Trophoblast cell (in vitro differentiated cells and primary cell): ENCODE results near the gene BIRC6.
A peak's percentile ranks its signal among the peaks of the same experiment; 100 is the strongest.

Experiments
- DNase-seq, 2 donors: peaks; one replicate each; pipeline ENCODE4 v3.0.0-alpha.2; 2016
- H2AFZ ChIP-seq: 2 replicates; pipeline ENCODE4 v1.6.1; 2013; ENCODE audit warnings: low read length, moderate library complexity, mild to moderate bottlenecking; ENCODE audit not compliant: insufficient read depth, poor library complexity
- H2AK5ac ChIP-seq: 2 replicates; pipeline ENCODE4 v1.6.1; 2013; ENCODE audit warnings: mild to moderate bottlenecking, low read length
- H2BK120ac ChIP-seq: 2 replicates; pipeline ENCODE4 v1.6.1; 2013; ENCODE audit warnings: low read length, mild to moderate bottlenecking, moderate library complexity; ENCODE audit not compliant: insufficient read depth, poor library complexity
- H2BK12ac ChIP-seq: 2 replicates; pipeline ENCODE4 v1.6.1; 2013; ENCODE audit warnings: mild to moderate bottlenecking, low read length, moderate library complexity
- H2BK5ac ChIP-seq: 2 replicates; pipeline ENCODE4 v1.6.1; 2013; ENCODE audit warnings: low read length, low read depth, moderate library complexity, mild to moderate bottlenecking; ENCODE audit not compliant: poor library complexity
- H3K14ac ChIP-seq: 2 replicates; pipeline ENCODE4 v1.6.1; 2013; ENCODE audit warnings: mild to moderate bottlenecking, low read length
- H3K18ac ChIP-seq: 2 replicates; pipeline ENCODE4 v1.6.1; 2013; ENCODE audit warnings: mild to moderate bottlenecking, low read length
- H3K23ac ChIP-seq: 2 replicates; pipeline ENCODE4 v1.6.1; 2013; ENCODE audit warnings: low read length
- H3K27ac ChIP-seq: 2 replicates; pipeline ENCODE4 v1.5.1; 2013; ENCODE audit warnings: low read depth, mild to moderate bottlenecking, inconsistent platforms, low read length, moderate library complexity
- H3K27me3 ChIP-seq: 2 replicates; pipeline ENCODE4 v1.6.1; 2013; ENCODE audit warnings: inconsistent platforms, mild to moderate bottlenecking, low read length, moderate library complexity; ENCODE audit not compliant: insufficient read depth
- H3K36me3 ChIP-seq, 2 experiments: 1 replicate in 1 of 2; 2 replicates in 1 of 2; pipeline ENCODE4 v1.6.1; 2013; ENCODE audit warnings: low read length in 2 of 2, mild to moderate bottlenecking in 2 of 2, moderate library complexity in 1 of 2; ENCODE audit not compliant: insufficient read depth in 2 of 2, control insufficient read depth in 1 of 2
- H3K4ac ChIP-seq: 2 replicates; pipeline ENCODE4 v1.6.1; 2013; ENCODE audit warnings: low read depth, mild to moderate bottlenecking, low read length, moderate library complexity
- H3K4me1 ChIP-seq, 2 experiments: 1 replicate in 1 of 2; 2 replicates in 1 of 2; pipeline ENCODE4 v1.6.1; 2013; ENCODE audit warnings: low read length in 2 of 2, mild to moderate bottlenecking in 2 of 2, moderate library complexity in 1 of 2; ENCODE audit not compliant: insufficient read depth in 2 of 2, control insufficient read depth in 1 of 2
- H3K4me2 ChIP-seq: 2 replicates; pipeline ENCODE4 v1.6.1; 2013; ENCODE audit warnings: inconsistent platforms, mild to moderate bottlenecking, low read length, moderate library complexity
- H3K4me3 ChIP-seq: 2 replicates; pipeline ENCODE4 v1.5.1; 2013; ENCODE audit warnings: mild to moderate bottlenecking, low read depth, low read length, inconsistent platforms
- H3K79me1 ChIP-seq: one replicate; pipeline ENCODE4 v1.6.1; 2013; ENCODE audit warnings: low read length
- H3K79me2 ChIP-seq: 2 replicates; pipeline ENCODE4 v1.6.1; 2013; ENCODE audit warnings: low read length, mild to moderate bottlenecking; ENCODE audit not compliant: control insufficient read depth, insufficient read depth, poor library complexity
- H3K9ac ChIP-seq: 2 replicates; pipeline ENCODE4 v1.6.1; 2013; ENCODE audit warnings: mild to moderate bottlenecking, low read length
- H3K9me3 ChIP-seq: 2 replicates; pipeline ENCODE4 v1.6.1; 2013; ENCODE audit warnings: low read depth, mild to moderate bottlenecking, control low read depth, inconsistent platforms, low read length; ENCODE audit not compliant: insufficient read depth
- H4K12ac ChIP-seq: 2 replicates; pipeline ENCODE4 v1.6.1; 2013; ENCODE audit warnings: low read depth, mild to moderate bottlenecking, low read length, moderate library complexity
- H4K8ac ChIP-seq: 2 replicates; pipeline ENCODE4 v1.6.1; 2013; ENCODE audit warnings: low read depth, mild to moderate bottlenecking, low read length, moderate library complexity
- H4K91ac ChIP-seq: one replicate; pipeline ENCODE4 v1.6.1; 2013; ENCODE audit warnings: low read depth, mild to moderate bottlenecking, low read length, moderate library complexity
- WGBS: extraction: QIAGEN DNeasy Blood & Tissue Kit; methylation state at CpG from one replicate; pipeline ENCODE4 v1.1.7; 2013; ENCODE audit warnings: missing lambda C conversion rate; ENCODE audit not compliant: insufficient read length, insufficient coverage; ENCODE audit errors: extremely low coverage; 5-methylcytosine and 5-hydroxymethylcytosine counted together

Gene BIRC6

DNA sequence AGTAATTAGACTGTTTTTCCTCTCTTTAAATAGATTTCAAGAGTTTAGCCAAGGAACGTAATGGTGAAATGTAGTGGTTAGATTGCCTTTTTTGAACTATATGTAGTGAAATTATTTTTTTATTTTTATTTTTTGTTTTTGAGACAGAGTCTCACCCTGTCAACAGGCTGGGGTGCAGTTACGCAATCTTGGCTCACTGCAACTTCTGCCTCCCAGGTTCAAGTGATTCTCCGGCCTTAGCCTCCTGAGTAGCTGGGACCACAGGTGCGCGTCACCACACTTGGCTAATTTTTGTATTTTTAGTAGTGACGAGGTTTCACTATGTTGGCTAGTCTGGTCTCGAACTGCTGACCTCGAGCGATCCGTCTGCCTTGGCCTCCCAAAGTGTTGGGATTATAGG, 60.8 kb downstream of the BIRC6 start:
- Histone ChIP-seq H3K23ac (no peak overlapping the region), H3K4me2 (no peak overlapping the region), H2BK12ac (no peak overlapping the region), H4K8ac (no peak overlapping the region), H3K79me1 (no peaks in the 10 kb centered on the region), H3K27me3 (no peaks in the 10 kb centered on the region), H4K12ac (no peak overlapping the region), H2BK120ac (no peak overlapping the region), H2AFZ (no peak overlapping the region), H3K4me3 (no peak overlapping the region), H2AK5ac (no peak overlapping the region), H3K27ac (no peak overlapping the region), H3K4ac (peak overlapping the region; percentile 21), H2BK5ac (no peak overlapping the region), H3K14ac (no peak overlapping the region), H3K36me3 (peaks cover 13 to 16% of the 10 kb centered on the region in 2 experiments), H3K9ac (no peak overlapping the region), H3K18ac (no peak overlapping the region), H3K4me1 (no peaks in the 10 kb centered on the region), H3K9me3 (no peaks in the 10 kb centered on the region), H4K91ac (no peak overlapping the region), H3K79me2 (no peaks in the 10 kb centered on the region)
- DNase-seq, result no peak
- WGBS, result no CpG with 5 or more reads among the region's 10 CpGs

DNA sequence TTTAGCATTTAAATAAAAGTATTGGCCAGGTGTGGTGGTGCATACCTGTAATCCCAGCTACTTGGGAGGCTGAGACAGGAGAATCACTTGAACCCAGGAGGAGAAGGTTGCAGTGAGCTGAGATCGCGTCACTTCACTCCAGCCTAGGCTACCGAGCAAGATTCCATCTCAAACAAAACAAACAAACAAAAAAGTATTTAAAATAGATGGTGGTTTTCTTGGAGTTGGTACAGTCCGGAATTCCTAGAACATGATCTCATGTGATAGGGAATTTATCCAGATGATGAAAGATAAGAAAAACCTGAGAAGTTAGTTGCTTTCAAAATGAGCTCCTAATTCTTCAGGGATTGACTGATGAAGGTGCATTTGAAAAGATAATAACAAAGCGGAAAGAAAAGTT, 62.0 kb downstream of the BIRC6 start:
- H3K9ac ChIP-seq, result no peak overlapping the region
- H3K4me1 ChIP-seq, result no peaks in the 10 kb centered on the region
- H3K18ac ChIP-seq, result no peak overlapping the region
- no CpG with 5 or more reads among the region's 5 CpGs for WGBS
- H2AK5ac ChIP-seq, result no peak overlapping the region
- no peak overlapping the region for H2AFZ ChIP-seq
- H3K4me2 ChIP-seq, result no peak overlapping the region
- peaks cover 13 to 16% of the 10 kb centered on the region in 2 experiments for H3K36me3 ChIP-seq
- H2BK12ac ChIP-seq, result no peak overlapping the region
- no peak overlapping the region for H2BK120ac ChIP-seq
- H2BK5ac ChIP-seq, result no peak overlapping the region
- no peak overlapping the region for H3K4me3 ChIP-seq
- H3K9me3 ChIP-seq, result no peaks in the 10 kb centered on the region
- no peaks in the 10 kb centered on the region for H3K79me2 ChIP-seq
- no peak overlapping the region for H3K14ac ChIP-seq
- H3K23ac ChIP-seq, result no peak overlapping the region
- H3K79me1 ChIP-seq, result no peaks in the 10 kb centered on the region
- no peak overlapping the region for H4K8ac ChIP-seq
- no peak overlapping the region for H4K12ac ChIP-seq
- H3K4ac ChIP-seq, result no peak overlapping the region
- DNase-seq, result peak; percentile 72 to 92
- no peak overlapping the region for H3K27ac ChIP-seq
- H4K91ac ChIP-seq, result no peak overlapping the region
- H3K27me3 ChIP-seq, result no peaks in the 10 kb centered on the region

DNA sequence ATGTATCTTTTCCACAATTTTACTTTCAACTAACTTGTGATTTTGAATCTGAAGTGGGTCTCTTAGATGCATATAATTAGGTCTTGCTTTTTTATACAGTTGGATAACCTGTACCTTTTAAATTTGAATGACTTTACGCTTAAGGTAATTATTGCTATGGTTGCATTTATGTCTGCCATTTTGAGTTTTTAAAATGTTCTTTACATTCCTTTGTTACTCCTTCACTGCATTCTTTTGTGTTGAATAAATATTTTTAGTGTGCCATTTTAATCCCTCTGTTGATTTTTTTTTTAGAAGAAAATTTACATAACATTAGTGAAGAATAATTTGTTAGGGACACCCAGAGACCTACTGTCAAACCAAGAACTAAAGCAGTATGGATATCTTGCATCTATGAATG, 65.3 kb downstream of the BIRC6 start:
- Histone ChIP-seq H3K23ac (no peak overlapping the region), H4K12ac (no peak overlapping the region), H3K14ac (no peak overlapping the region), H3K27ac (no peak overlapping the region), H3K4me1 (peaks cover 3 to 4% of the 10 kb centered on the region in 2 experiments), H2BK5ac (no peak overlapping the region), H3K27me3 (no peaks in the 10 kb centered on the region), H3K79me2 (no peaks in the 10 kb centered on the region), H3K79me1 (no peaks in the 10 kb centered on the region), H3K36me3 (peaks cover 5 to 6% of the 10 kb centered on the region in 2 experiments), H3K18ac (no peak overlapping the region), H2AK5ac (no peak overlapping the region), H4K91ac (no peak overlapping the region), H2BK12ac (no peak overlapping the region), H2BK120ac (no peak overlapping the region), H3K4ac (no peak overlapping the region), H3K4me3 (no peak overlapping the region), H3K9me3 (no peaks in the 10 kb centered on the region), H2AFZ (no peak overlapping the region), H3K4me2 (no peak overlapping the region), H4K8ac (no peak overlapping the region), H3K9ac (no peak overlapping the region)
- DNase-seq, result peak in 1 of 2 donors; percentile 7
- no CpG with 5 or more reads among the region's 1 CpG for WGBS

DNA sequence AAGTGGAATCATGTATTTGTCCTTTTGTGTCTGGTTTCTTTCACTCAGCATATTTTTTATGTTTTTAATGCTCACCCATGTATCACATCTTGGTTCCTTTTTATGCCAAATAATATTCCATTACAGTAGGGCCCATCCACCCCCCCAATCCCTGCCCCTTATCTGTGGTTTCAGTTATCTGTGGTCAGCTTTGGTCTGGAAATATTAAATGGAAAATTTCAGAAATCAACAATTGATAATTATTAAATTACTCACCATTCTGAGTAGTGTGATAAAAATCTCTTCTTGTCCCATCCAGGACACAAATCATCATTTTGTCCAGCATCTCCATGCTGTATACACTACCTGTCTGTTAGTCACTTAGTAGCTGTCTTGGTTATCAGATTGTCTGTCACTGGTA, 66.7 kb downstream of the BIRC6 start:
- no peak overlapping the region for H2BK120ac ChIP-seq
- H3K9ac ChIP-seq, result no peak overlapping the region
- no peak overlapping the region for H3K4me2 ChIP-seq
- DNase-seq, result no peak
- no peak overlapping the region for H3K18ac ChIP-seq
- H2BK12ac ChIP-seq, result no peak overlapping the region
- peaks cover 3 to 4% of the 10 kb centered on the region in 2 experiments for H3K36me3 ChIP-seq
- no peak overlapping the region for H4K91ac ChIP-seq
- peaks cover 3 to 4% of the 10 kb centered on the region in 2 experiments for H3K4me1 ChIP-seq
- H4K12ac ChIP-seq, result no peak overlapping the region
- no peak overlapping the region for H2AK5ac ChIP-seq
- no peaks in the 10 kb centered on the region for H3K9me3 ChIP-seq
- no peak overlapping the region for H2AFZ ChIP-seq
- no peak overlapping the region for H2BK5ac ChIP-seq
- H3K79me1 ChIP-seq, result no peaks in the 10 kb centered on the region
- H3K27me3 ChIP-seq, result no peaks in the 10 kb centered on the region
- no peak overlapping the region for H3K4me3 ChIP-seq
- no peak overlapping the region for H3K4ac ChIP-seq
- H3K27ac ChIP-seq, result no peak overlapping the region
- H3K23ac ChIP-seq, result no peak overlapping the region
- no peak overlapping the region for H3K14ac ChIP-seq
- H3K79me2 ChIP-seq, result no peaks in the 10 kb centered on the region
- H4K8ac ChIP-seq, result no peak overlapping the region
